Astrocyte (in vitro differentiated cells and primary cell): ENCODE measurements around the gene NEUROD1. TPM values are rescaled to one million over a fixed set of nuclear protein-coding genes. Genes with fewer than 3 reads are reported as not detected.

Source experiments
- total RNA-seq: library from RNA; stranded (reverse); gene quantifications from 2 replicates; pipeline ENCODE4 v1.2.1, GENCODE V29; 2021

Gene NEUROD1
- total RNA-seq, 1 donor from 2014 or later: not detected

Other genes starting within 250 kb of the NEUROD1 start
- 20.0 and 23.5 TPM in 2 replicates for gene ITGA4, start 223.1 kb downstream of the NEUROD1 start, total RNA-seq
- gene CERKL, start 23.4 kb downstream of the NEUROD1 start, total RNA-seq: 0.16 TPM in 1 of 2 replicates, not detected in the other
- gene ITPRID2, start 211.2 kb upstream of the NEUROD1 start, total RNA-seq: 260 and 272 TPM in 2 replicates